Measurements from ENCODE around the gene TTC24. TPM values are rescaled to one million over a fixed set of nuclear protein-coding genes. Genes with fewer than 3 reads are reported as not detected.

The TTC24 gene
- total RNA-seq: 15.3 TPM

DNA sequence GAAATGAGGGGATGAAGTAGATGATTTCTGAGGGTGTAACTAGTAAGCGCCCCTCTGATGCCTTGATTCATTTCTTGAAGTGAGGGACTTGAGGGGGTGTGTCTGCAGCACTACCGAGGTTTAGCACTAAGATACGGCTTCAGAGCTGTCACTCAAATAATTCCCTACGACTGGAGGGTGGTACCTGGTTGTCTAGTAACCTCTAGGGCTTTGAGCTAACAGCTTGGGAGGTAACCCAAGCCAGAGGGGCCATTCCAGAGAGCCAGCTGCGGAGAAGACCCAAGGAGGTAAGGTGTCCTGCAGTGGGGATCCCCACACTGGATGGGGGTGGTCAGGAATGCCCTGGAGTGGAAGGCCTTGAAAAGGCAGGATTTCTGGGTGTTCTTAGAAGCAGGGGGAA lies at the start of gene TTC24:
Gene TTC24, plus strand, starts transcription at position 252 of the 400 bp plus-strand sequence. CDS start 1,642 bp downstream, outside the sequence.
- no peak for DNase-seq (ENCODE audit: low read depth in 2 of 3, low spot score in 2 of 3)

GRCh38 chr1:156530006-156530405 lies 49.5 kb upstream of the TTC24 start:
- no peak for DNase-seq (ENCODE audit: low read depth in 2 of 3, low spot score in 2 of 3)

GRCh38 chr1:156532374-156532773 lies 47.1 kb upstream of the TTC24 start:
- DNase-seq (ENCODE audit: low read depth in 2 of 3, low spot score in 2 of 3): no peak

DNA sequence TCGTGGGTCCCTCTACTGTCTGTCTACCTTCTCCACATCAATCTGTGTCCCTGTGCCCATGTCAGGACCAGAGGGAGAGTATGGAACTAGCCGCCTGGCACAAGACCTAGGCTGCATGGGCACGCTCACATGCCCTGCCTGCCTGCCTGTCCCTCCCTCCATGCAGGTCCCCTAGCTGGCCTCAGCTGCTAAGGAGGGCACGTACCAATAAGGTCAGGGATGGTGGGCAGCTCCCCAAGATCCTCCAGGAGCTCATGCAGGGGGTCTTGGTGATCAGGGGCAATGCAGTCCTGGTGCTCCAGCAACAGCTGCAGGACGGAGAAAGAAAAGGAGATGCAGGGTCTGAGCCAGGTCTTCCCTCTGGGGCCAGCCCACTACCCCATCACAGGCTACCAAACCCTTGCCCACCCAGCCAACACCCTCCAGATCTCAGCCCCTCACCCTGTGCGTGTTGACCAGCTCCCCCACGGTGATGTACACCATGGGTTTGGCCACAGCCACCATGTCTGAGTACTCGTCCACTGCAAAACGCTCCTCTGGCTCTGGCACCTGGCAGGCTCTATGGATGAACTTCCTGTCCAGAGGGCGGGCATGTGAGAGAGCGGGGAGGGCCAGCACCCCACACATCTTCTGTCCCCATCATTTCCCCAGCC lies 45.8 kb upstream of the TTC24 start:
- no peak for DNase-seq (ENCODE audit: low read depth in 2 of 3, low spot score in 2 of 3)

DNA sequence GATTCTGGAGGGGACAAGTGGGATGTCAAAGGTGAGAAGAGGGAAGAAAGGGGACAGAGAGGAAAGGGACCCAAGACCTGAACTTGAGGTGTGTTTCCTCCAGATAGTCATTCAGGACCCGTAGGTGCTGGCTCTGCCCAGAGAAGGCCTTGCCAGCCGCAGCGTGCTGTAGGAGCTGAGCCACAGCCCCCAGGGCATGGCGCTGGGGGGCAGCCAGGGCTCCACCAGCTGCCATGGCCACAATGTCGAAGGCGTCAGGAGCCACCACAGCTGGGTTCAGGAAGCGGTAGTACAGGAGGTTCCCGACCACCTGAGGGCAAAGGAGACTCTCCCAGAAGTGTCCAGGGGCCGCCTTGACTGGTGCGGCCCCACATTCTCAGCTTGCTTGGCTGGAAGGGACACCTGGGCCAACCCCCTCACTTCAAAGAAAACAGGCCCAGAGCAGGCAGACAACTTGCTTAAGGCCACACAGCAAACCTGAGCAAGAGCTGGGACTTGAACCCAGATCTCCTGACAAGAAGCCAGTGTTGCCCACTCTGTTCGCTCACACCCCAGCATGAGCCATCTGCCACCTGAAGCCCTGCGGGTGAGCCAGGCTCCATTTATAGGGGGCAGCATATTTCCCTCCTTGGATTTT lies 45.0 kb upstream of the TTC24 start:
- no peak for DNase-seq (ENCODE audit: low read depth in 2 of 3, low spot score in 2 of 3)

- no peak for DNase-seq (ENCODE audit: low read depth in 2 of 3, low spot score in 2 of 3)
Observed at GRCh38 chr1:156537027-156537426, 42.5 kb upstream of the TTC24 start.

DNA sequence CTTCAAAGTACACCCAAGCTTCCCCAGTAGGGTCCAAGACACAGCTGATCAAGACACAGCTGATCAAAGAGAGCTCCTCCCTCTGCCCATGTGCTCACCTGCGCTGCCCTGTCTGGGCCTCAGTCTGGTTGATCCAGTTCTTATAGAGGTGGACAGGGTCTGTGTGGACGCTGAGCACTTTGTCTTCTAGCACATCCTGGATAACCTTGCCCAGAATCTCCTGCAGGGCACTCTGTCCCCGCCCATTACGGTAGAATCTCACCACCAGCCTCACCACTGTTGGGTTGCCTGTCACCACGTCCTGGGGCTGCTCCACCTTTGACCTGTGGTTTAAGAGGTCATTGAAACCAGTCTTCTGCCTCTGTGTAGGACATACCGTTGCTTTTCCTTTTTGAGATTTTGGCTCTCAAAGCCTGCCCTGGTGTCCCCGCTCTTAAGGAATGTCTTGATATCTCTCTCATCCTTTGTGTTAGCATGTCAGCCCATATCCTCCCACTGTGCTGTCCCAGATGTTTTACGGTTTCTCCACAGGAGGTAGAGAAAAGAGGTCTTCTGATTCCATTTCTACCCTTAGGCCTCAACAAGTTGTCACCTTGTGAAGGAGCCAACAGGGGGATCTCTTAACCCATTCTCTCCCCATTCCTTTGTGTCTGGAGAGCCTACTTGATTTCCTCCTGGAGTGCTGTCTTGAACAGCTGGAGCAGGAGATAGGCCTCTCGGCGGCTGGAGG lies 40.6 kb upstream of the TTC24 start:
- DNase-seq (ENCODE audit: low read depth in 2 of 3, low spot score in 2 of 3): no peak

DNA sequence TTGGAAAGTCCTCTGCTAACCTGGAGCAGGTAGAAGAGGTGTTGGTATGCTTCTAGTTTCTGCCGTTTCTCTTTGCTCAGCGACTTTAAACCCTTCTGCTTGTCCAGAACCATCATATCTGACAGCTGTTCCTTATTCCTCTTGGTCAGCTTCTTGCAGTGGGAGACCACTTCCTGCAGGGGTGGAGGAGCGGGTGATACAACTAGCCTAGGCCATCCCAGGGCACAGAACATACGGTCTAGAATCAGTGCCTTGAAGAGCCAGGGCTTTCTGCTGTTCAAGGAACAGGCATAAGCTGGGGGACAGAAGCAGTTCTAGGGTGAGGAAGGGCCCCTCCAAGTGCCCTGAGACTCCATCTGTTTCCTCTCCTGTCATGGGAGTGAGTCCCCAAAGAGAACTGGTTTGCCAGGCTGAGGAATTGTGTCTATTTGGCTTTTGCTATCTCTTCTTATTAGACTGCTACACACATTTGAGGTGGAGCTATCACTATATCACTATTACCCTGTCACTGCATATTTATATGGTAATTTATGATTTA lies 39.6 kb upstream of the TTC24 start:
- DNase-seq (ENCODE audit: low read depth in 2 of 3, low spot score in 2 of 3): peak in 1 of 3 donors; percentile 42

DNA sequence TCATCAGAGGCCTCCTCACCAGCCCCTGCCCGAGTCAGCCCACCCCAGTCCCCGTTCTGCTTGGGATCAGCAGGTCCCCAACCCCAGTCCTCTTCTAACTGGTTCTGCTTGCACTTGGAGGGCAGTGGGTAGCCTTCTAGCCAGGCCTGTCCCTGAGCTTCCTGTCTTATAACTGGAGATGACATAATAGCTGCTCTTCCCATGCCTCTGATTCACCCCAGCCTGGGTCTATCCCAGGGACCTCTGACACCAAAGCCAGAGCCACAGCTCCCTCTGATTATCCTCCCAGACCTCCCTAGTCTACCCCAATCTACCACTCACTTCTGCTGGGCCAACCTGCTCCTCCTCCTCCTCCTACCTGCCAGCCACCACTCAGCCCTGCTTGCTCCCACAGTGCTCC lies 38.6 kb upstream of the TTC24 start:
- DNase-seq (ENCODE audit: low read depth in 2 of 3, low spot score in 2 of 3): no peak

DNA sequence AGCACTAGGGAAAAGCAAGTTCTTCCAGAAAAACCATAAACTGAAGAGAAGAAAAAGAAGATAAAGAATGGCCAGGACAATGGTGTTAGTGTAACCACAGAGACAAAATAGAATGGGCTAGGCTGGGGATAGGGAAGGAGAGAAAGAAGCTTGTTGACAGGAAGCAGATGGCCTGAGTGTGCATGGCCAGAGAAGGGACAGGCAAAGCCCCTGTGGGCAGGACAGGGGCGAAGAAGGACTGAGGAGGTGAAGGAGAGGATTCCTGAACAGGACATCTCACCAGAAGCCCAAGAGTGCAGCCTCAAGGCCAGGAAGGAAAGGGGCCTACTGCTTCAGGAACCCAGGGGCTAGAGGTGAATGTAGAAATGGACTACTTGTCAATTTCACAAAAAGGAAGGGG lies 36.5 kb upstream of the TTC24 start:
- no peak for DNase-seq (ENCODE audit: low read depth in 2 of 3, low spot score in 2 of 3)

DNA sequence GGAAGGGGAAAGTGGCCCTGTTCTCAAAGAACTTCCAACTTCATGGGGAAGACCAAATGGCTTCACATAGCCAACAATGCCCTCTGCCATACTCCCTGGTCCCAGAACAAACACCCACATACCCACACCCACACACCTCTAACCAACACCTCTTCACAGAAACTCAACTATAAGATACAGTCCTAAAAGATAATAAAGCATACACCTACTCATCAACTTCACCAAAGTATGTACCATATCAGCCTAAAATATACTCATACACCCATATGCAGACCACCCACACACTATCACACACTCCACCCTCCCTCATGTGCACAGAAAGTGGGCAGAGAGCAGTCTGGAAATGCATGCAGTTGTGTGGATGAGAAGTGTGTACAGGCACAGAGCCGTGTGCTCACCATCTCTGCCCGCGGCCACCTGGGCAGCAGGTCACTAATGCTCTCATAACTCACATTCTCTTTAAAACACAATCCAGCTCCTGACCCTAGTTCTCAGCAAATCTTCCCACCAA lies 34.9 kb upstream of the TTC24 start:
- DNase-seq (ENCODE audit: low read depth in 2 of 3, low spot score in 2 of 3): no peak

GRCh38 chr1:156546267-156546666 lies 33.3 kb upstream of the TTC24 start:
- no peak for DNase-seq (ENCODE audit: low read depth in 2 of 3, low spot score in 2 of 3)

- DNase-seq (ENCODE audit: low read depth in 2 of 3, low spot score in 2 of 3): no peak
Observed at GRCh38 chr1:156547434-156547833, 32.1 kb upstream of the TTC24 start.

- no peak for DNase-seq (ENCODE audit: low read depth in 2 of 3, low spot score in 2 of 3)
Observed at GRCh38 chr1:156547982-156548381, 31.5 kb upstream of the TTC24 start.

GRCh38 chr1:156549390-156549789 lies 30.1 kb upstream of the TTC24 start:
- peak in 1 of 3 donors; percentile 32 for DNase-seq (ENCODE audit: low read depth in 2 of 3, low spot score in 2 of 3)

DNA sequence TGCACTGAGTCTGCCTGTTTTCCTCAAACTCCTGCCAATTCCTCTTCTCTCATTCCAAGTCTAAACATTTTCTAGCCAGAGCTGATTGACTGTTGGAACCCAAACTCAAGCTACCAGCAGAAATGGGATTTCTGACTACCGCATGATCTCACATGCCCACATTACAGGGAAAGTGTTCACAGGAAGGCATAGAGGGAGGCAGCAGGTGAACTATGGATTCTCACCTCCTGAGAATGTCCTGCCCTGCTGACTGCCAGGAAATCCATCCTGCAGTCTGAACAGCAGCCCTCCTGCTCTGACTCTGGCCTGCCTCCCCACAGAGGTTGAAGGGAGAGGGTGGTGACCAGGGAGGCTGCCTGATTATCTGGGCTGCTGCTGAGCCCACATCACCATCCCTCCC lies 29.7 kb upstream of the TTC24 start:
- no peak for DNase-seq (ENCODE audit: low read depth in 2 of 3, low spot score in 2 of 3)

DNA sequence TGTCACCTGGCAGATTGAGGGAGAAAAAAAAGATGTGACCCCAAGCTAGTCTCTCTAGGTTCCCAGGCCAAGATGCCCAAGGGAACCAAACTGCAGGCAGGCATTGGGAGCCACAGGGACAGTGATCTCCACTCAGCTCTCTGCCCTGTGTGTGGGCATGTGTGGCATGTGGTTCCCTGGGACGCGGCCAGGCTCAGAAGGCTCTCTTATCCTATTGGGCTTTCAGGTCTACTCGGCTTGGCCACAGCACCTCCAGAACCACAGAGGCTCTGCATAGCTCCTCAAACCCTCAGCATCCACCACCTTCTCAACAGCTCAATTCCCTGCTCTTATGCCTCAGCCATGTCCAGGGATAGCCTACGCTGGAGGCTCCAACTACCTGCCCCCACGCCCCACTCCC lies 29.2 kb upstream of the TTC24 start:
- no peak for DNase-seq (ENCODE audit: low read depth in 2 of 3, low spot score in 2 of 3)

DNA sequence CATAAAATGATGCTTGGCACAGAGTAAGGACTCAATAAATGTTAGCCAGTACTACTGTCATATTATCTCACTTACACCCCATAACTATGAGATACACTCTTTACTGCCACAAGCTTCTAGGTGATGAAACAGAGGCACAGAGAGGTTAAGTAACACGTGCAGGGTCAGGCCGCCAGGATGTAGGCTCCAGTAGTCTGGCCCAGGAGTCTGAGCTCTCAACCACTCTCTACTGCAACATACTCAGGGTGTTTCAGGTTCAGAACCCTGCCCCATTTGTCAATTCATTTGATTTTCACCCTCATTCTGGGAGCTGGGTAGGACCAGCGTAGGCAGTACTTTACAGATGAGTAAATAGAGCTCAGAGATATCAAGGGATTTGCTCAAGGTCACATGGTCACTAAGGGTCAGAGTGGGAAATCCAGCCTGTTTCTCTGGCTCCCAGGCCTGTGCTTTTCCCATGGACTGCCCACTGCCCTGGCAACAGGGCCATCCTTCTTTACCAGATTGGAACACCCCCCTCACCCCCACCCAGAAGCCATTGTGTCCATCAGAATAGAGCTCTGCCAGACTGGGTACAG lies 28.4 kb upstream of the TTC24 start:
- no peak for DNase-seq (ENCODE audit: low read depth in 2 of 3, low spot score in 2 of 3)

GRCh38 chr1:156551869-156552268 lies 27.7 kb upstream of the TTC24 start:
- DNase-seq (ENCODE audit: low read depth in 2 of 3, low spot score in 2 of 3): no peak

- DNase-seq (ENCODE audit: low read depth in 2 of 3, low spot score in 2 of 3): no peak
Observed at GRCh38 chr1:156552518-156552917, 27.0 kb upstream of the TTC24 start.

DNA sequence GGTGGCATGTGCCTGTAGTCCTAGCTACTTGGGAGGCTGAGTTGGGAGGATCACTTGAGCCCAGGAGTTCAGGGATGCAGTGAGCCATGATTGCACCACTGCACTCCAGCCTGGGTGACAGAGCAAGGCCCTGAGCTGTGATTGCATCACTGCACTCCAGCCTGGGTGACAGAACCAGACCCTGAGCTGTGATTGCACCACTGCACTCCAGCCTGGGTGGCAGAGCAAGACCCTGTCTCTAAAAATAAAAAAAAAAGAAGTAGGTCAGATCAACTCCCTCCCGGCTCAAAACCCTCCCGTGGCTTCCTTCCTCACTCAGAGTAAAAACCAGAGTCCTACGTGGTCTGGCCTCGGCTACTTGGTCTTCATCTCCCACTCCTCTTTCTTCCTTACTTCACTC lies 26.6 kb upstream of the TTC24 start:
- DNase-seq (ENCODE audit: low read depth in 2 of 3, low spot score in 2 of 3): peak in 1 of 3 donors; percentile 23
